AG10803 (cell line): ENCODE data around the gene RNU1-2.
"Not testable (repeated sequence)": the region's sequence is repeated elsewhere in the genome, so short reads cannot be mapped to it uniquely, and the experiment has no call there.

ENCODE experiments used
- DNase-seq: peaks from one replicate; pipeline ENCODE4 v3.0.0; 2010; ENCODE audit warnings: low read depth
- H3K4me3 ChIP-seq: 2 replicates; pipeline ENCODE4 v1.5.1; 2011; ENCODE audit warnings: mild to moderate bottlenecking, low read length, control low read depth
- TF ChIP-seq, protein P1 (sequence below): conservative IDR thresholded peaks from 2 replicates; pipeline ENCODE4 v1.5.1; 2011; ENCODE audit warnings: mild to moderate bottlenecking, low read length, control low read depth, inconsistent platforms

RNU1-2 gene

DNA sequence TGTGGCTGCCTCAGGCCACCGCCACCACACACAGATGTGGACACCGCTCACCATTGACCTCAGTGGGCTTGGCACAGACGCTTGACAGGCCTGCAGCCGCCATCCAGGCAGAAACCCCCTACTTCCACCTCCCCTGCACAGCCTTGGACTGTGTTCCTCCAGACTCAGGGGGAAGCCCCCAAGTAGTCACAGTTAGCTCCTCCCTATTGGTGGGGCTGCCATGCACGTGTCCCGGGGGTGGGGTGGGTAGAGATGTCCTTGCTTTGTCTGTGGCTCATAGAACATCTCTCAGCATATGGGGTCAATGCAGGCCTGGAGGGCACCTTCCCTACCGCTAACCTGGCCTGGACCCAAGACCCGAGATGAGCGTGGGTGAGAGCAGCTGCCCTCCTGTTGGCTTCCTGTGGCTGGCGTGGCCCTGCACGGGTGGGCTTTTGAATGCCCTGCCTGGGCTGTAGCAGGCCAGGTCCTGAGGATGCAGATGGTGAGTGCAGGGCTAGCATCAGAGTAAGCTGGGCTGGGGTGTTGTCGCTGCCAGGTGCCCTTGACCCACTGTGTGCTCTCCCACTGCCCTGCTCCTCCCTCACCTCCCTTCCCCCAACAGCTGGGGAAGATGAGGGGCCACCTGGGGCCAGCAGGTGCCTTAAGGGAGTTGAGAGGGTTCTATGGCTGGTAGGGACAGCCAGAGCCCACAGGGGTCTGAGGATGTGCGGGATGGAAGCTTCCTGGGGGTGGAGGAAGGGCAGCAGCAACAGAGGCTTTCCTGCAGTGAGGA is 32.1 kb downstream of the RNU1-2 start:
- TF ChIP-seq, protein P1, sequence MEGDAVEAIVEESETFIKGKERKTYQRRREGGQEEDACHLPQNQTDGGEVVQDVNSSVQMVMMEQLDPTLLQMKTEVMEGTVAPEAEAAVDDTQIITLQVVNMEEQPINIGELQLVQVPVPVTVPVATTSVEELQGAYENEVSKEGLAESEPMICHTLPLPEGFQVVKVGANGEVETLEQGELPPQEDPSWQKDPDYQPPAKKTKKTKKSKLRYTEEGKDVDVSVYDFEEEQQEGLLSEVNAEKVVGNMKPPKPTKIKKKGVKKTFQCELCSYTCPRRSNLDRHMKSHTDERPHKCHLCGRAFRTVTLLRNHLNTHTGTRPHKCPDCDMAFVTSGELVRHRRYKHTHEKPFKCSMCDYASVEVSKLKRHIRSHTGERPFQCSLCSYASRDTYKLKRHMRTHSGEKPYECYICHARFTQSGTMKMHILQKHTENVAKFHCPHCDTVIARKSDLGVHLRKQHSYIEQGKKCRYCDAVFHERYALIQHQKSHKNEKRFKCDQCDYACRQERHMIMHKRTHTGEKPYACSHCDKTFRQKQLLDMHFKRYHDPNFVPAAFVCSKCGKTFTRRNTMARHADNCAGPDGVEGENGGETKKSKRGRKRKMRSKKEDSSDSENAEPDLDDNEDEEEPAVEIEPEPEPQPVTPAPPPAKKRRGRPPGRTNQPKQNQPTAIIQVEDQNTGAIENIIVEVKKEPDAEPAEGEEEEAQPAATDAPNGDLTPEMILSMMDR, result no peak
- no peak overlapping the region for H3K4me3 ChIP-seq
- no peak for DNase-seq

- DNase-seq, H3K4me3 ChIP-seq: not testable (repeated sequence)
Measured at GRCh38 chr1:16929146-16930041, 33.6 kb downstream of the RNU1-2 start.

GRCh38 chr1:16931206-16931934 is 35.6 kb downstream of the RNU1-2 start:
- DNase-seq, H3K4me3 ChIP-seq: not testable (repeated sequence)

DNA sequence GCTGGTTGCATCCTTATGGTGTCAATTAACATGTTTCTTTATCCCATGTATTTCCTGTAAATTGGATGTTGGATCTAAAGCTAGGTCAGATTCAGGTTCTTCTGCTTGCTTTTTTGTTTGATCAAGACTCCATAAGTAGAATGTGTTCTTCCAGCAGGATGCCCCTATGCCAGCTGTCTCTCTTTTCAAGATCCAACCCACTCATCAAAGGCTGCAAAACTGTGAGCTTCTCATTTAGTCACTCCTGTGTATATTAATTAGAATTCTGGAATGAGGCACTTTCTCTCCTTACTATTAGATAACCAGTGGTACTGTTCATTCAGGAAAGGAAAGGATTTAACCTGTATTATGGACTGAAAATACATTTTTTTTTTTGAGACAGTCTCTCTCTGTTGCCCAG is 38.2 kb downstream of the RNU1-2 start:
- not testable (repeated sequence) for H3K4me3 ChIP-seq, DNase-seq

- DNase-seq, H3K4me3 ChIP-seq: not testable (repeated sequence)
Measured at GRCh38 chr1:16936580-16936979, 40.8 kb downstream of the RNU1-2 start.

GRCh38 chr1:16938351-16939321 is 42.9 kb downstream of the RNU1-2 start:
- H3K4me3 ChIP-seq, result no peak overlapping the region
- no peak for DNase-seq
- TF ChIP-seq, protein P1, result no peak

- DNase-seq, result not testable (repeated sequence)
Measured at GRCh38 chr1:16939386-16940180, 43.8 kb downstream of the RNU1-2 start.

GRCh38 chr1:16944038-16944437 is 48.3 kb downstream of the RNU1-2 start:
- TF ChIP-seq, protein P1, result no peak
- DNase-seq, result no peak
- H3K4me3 ChIP-seq, result no peak overlapping the region

More at GRCh38 chr1:16939386-16940180, 43.8 kb downstream of the RNU1-2 start:
- not testable (repeated sequence) for H3K4me3 ChIP-seq

- not testable (repeated sequence) for DNase-seq, H3K4me3 ChIP-seq
Measured at GRCh38 chr1:16945512-16945911, 49.7 kb downstream of the RNU1-2 start.
